D721Med (cell line): ENCODE measurements around the gene PCNA.
"Not testable (repeated sequence)": the region's sequence is repeated elsewhere in the genome, so short reads cannot be mapped to it uniquely, and the experiment has no call there.

Experiments used
- DNase-seq: peaks from one replicate; pipeline ENCODE4 v3.0.0; 2011; ENCODE audit warnings: low spot score; ENCODE audit not compliant: insufficient read length
- FAIRE-seq: peaks from 2 replicates; lab custom pipeline; 2011; peaks lifted over from hg19 to GRCh38; lab: Jason Lieb, UNC
- CTCF ChIP-seq: IDR thresholded peaks from 2 replicates; pipeline ENCODE4 v1.5.1; 2012; ENCODE audit warnings: mild to moderate bottlenecking, control low read depth; ENCODE audit not compliant: insufficient read depth; ENCODE audit errors: missing control alignments

Gene PCNA

GRCh38 chr20:5118220-5119142 lies 1.3 kb downstream of the PCNA start:
- DNase-seq (no peak), FAIRE-seq (no peak)
- no peak for TF ChIP-seq CTCF

- DNase-seq (no peak), FAIRE-seq (no peak)
- no peak for TF ChIP-seq CTCF
Observed at GRCh38 chr20:5116875-5117274, 2.9 kb downstream of the PCNA start.

GRCh38 chr20:5114403-5114802 lies 5.4 kb downstream of the PCNA start:
- no peak for TF ChIP-seq CTCF
- DNase-seq (no peak), FAIRE-seq (no peak)

GRCh38 chr20:5113615-5113986 lies 6.2 kb downstream of the PCNA start:
- FAIRE-seq = no peak
- DNase-seq = no peak
- no peak for TF ChIP-seq CTCF

- TF ChIP-seq CTCF = no peak
- DNase-seq = no peak
- no peak for FAIRE-seq
Observed at GRCh38 chr20:5109276-5109675, 10.5 kb downstream of the PCNA start.

GRCh38 chr20:5104479-5104878 lies 15.3 kb downstream of the PCNA start:
- DNase-seq (no peak), FAIRE-seq (no peak)
- no peak for TF ChIP-seq CTCF

- TF ChIP-seq CTCF = peak; percentile 73
- FAIRE-seq = no peak
- DNase-seq = no peak
Observed at GRCh38 chr20:5100684-5101347, 18.9 kb downstream of the PCNA start.

GRCh38 chr20:5099909-5100308 lies 19.8 kb downstream of the PCNA start:
- not testable (repeated sequence) for DNase-seq, FAIRE-seq

GRCh38 chr20:5099009-5099408 lies 20.7 kb downstream of the PCNA start:
- FAIRE-seq, DNase-seq: not testable (repeated sequence)
